Left forelimb (tissue), 1 donor: ENCODE data around the gene TTC27.
"Not testable (repeated sequence)": the region's sequence is repeated elsewhere in the genome, so short reads cannot be mapped to it uniquely, and the experiment has no call there.

Experiments
- DNase-seq: peaks from one replicate; pipeline ENCODE4 v3.0.0-alpha.2; 2018; ENCODE audit warnings: low spot score

Gene TTC27

GRCh38 chr2:32851777-32852439, 224.1 kb downstream of the TTC27 start:
- no peak for DNase-seq

- no peak for DNase-seq
Observed at GRCh38 chr2:32852856-32853255, 225.0 kb downstream of the TTC27 start.

- no peak for DNase-seq
Observed at GRCh38 chr2:32856891-32857290, 229.0 kb downstream of the TTC27 start.

GRCh38 chr2:32858713-32859112, 230.9 kb downstream of the TTC27 start:
- no peak for DNase-seq

- DNase-seq = no peak
Observed at GRCh38 chr2:32860385-32860784, 232.5 kb downstream of the TTC27 start.

- DNase-seq = no peak
Observed at GRCh38 chr2:32862269-32863055, 234.6 kb downstream of the TTC27 start.

- DNase-seq = no peak
Observed at GRCh38 chr2:32863326-32863725, 235.5 kb downstream of the TTC27 start.

- DNase-seq = no peak
Observed at GRCh38 chr2:32863803-32864202, 236.0 kb downstream of the TTC27 start.

- no peak for DNase-seq
Observed at GRCh38 chr2:32864334-32865111, 236.7 kb downstream of the TTC27 start.

- no peak for DNase-seq
Observed at GRCh38 chr2:32865399-32866068, 237.7 kb downstream of the TTC27 start.

- DNase-seq = not testable (repeated sequence)
Observed at GRCh38 chr2:32866462-32866861, 238.6 kb downstream of the TTC27 start.
